TTC549 (cell line): ENCODE measurements around the gene ABLIM1.

Source experiments
- FAIRE-seq: peaks from 2 replicates; lab custom pipeline; 2012; peaks lifted over from hg19 to GRCh38; lab: Jason Lieb, UNC

ABLIM1 gene

GRCh38 chr10:114386452-114386851, 271.6 kb downstream of the ABLIM1 start:
- no peak for FAIRE-seq

- FAIRE-seq = no peak
Observed at GRCh38 chr10:114385557-114385956, 272.5 kb downstream of the ABLIM1 start.

- no peak for FAIRE-seq
Observed at GRCh38 chr10:114384601-114385000, 273.5 kb downstream of the ABLIM1 start.

GRCh38 chr10:114384181-114384580, 273.9 kb downstream of the ABLIM1 start:
- no peak for FAIRE-seq
